ENCODE results near the gene MICB. TPM values are rescaled to one million over a fixed set of nuclear protein-coding genes. Genes with fewer than 3 reads are reported as not detected.

MICB gene
- total RNA-seq, 4 donors from 2014 or later = 1.7 to 4.8 (median 2.0) TPM

GRCh38 chr6:31534521-31535040 lies 36.6 kb downstream of the MICB start:
- Histone ChIP-seq H3K27ac (no peak overlapping the region), H3K4me3 (no peak overlapping the region), H3K36me3 (peaks cover 8 to 100% of the 10 kb centered on the region in 2 donors), H3K9me3 (no peaks in the 10 kb centered on the region), H3K4me1 (peaks cover 6 to 37% (median 8%) of the 10 kb centered on the region in 3 donors), H3K27me3 (no peaks in the 10 kb centered on the region)
- ATAC-seq = no peak
- 42 to 94% methylated on average over 2 to 7 of the region's 24 CpGs for WGBS, 2 donors (ENCODE audit: low coverage in 1 of 2)
- TF ChIP-seq POLR2AphosphoS5 (IDR thresholded peaks at IDR 0.05) = no peak
- no peak for TF ChIP-seq CTCF (IDR thresholded peaks at IDR 0.05)

GRCh38 chr6:31535538-31536324 lies 37.8 kb downstream of the MICB start:
- no peak for TF ChIP-seq EP300 (IDR thresholded peaks at IDR 0.05)
- no peak for TF ChIP-seq POLR2AphosphoS5 (IDR thresholded peaks at IDR 0.05)
- no peak for TF ChIP-seq CTCF (IDR thresholded peaks at IDR 0.05)
- TF ChIP-seq POLR2A (IDR thresholded peaks at IDR 0.05) = no peak
- no peak for ATAC-seq
- Histone ChIP-seq H3K4me3 (no peak overlapping the region), H3K27ac (no peak overlapping the region), H3K4me1 (peaks cover 9 to 49% (median 18%) of the 10 kb centered on the region in 3 donors), H3K36me3 (peaks cover 8 to 97% of the 10 kb centered on the region in 2 donors), H3K9me3 (no peaks in the 10 kb centered on the region), H3K27me3 (no peaks in the 10 kb centered on the region)
- WGBS, 2 donors (ENCODE audit: low coverage in 1 of 2) = 23 to 83% methylated on average over 1 to 2 of the region's 2 CpGs

- Histone ChIP-seq H3K27ac (peak overlapping the region in 1 of 4 donors; percentile 4), H3K27me3 (no peaks in the 10 kb centered on the region), H3K9me3 (no peaks in the 10 kb centered on the region), H3K36me3 (peaks cover 8 to 66% of the 10 kb centered on the region in 2 donors), H3K4me1 (peaks cover 9 to 64% (median 24%) of the 10 kb centered on the region in 3 donors), H3K4me3 (peak overlapping the region in 1 of 2 donors; percentile 76)
- no peak for TF ChIP-seq EP300 (IDR thresholded peaks at IDR 0.05)
- no peak for TF ChIP-seq CTCF (IDR thresholded peaks at IDR 0.05)
- TF ChIP-seq POLR2AphosphoS5 (IDR thresholded peaks at IDR 0.05) = no peak
- no peak for TF ChIP-seq POLR2A (IDR thresholded peaks at IDR 0.05)
- WGBS, 2 donors (ENCODE audit: low coverage in 1 of 2) = 50 to 52% methylated on average over 3 to 5 of the region's 6 CpGs
- ATAC-seq = no peak
These were observed 41.0 kb downstream of the MICB start for GRCh38 chr6:31538805-31539400.

GRCh38 chr6:31540640-31541039 lies 42.7 kb downstream of the MICB start:
- Histone ChIP-seq H3K27me3 (no peaks in the 10 kb centered on the region), H3K4me3 (peak overlapping the region; percentile 76 to 92), H3K27ac (peak overlapping the region; percentile 83 to 96 (median 94)), H3K36me3 (peaks cover 7 to 48% of the 10 kb centered on the region in 2 donors), H3K9me3 (no peaks in the 10 kb centered on the region), H3K4me1 (peaks cover 9 to 64% (median 24%) of the 10 kb centered on the region in 3 donors)
- WGBS, 2 donors (ENCODE audit: low coverage in 1 of 2) = 12 to 17% methylated on average over 2 to 4 of the region's 4 CpGs
- ATAC-seq = no peak
- TF ChIP-seq CTCF (IDR thresholded peaks at IDR 0.05) (no peak), EP300 (IDR thresholded peaks at IDR 0.05) (no peak), POLR2AphosphoS5 (IDR thresholded peaks at IDR 0.05) (no peak)

All from gastroesophageal sphincter (tissue), 4 donors.